Stomach (tissue), 9 donors: ENCODE data around the gene ABCB10. TPM values are rescaled to one million over a fixed set of nuclear protein-coding genes. Genes with fewer than 3 reads are reported as not detected.
"Not testable (repeated sequence)": the region's sequence is repeated elsewhere in the genome, so short reads cannot be mapped to it uniquely, and the experiment has no call there.

ENCODE experiments used
- DNase-seq, 2 donors: peaks; one replicate each; pipeline versions ENCODE4 v3.0.0 to v3.0.0-alpha.2; 2013 to 2019
- H3K27ac ChIP-seq, 5 donors: fragments of 200-600 bp in 4 of 5; sonication (generic) in 4 of 5; one replicate each; pipeline ENCODE4 v1.5.1; 2013 to 2019; ENCODE audit warnings: mild to moderate bottlenecking in 1 of 5, moderate library complexity in 1 of 5
- H3K27me3 ChIP-seq, 3 donors: fragments of 200-600 bp; sonication (generic); one replicate each; pipeline ENCODE4 v1.5.1; 2017 to 2019; ENCODE audit warnings: mixed run types in 1 of 3
- H3K36me3 ChIP-seq, 4 donors: fragments of 200-600 bp; sonication (generic); 1 replicate in 3 of 4; 2 replicates in 1 of 4; pipeline ENCODE4 v1.5.1; 2016 to 2019
- H3K4me1 ChIP-seq, 4 donors: fragments of 200-600 bp; sonication (generic); one replicate each; pipeline ENCODE4 v1.5.1; 2016 to 2019
- H3K4me3 ChIP-seq, 4 donors: fragments of 200-600 bp; sonication (generic) in 3 of 4; one replicate each; pipeline ENCODE4 v1.5.1; 2016 to 2019; ENCODE audit warnings: mild to moderate bottlenecking in 1 of 4
- H3K9me3 ChIP-seq, 4 donors: fragments of 200-600 bp; sonication (generic); one replicate each; pipeline ENCODE4 v1.5.1; 2016 to 2019
- EP300 ChIP-seq: sonication (generic); formaldehyde crosslinking; IDR thresholded peaks from one replicate; pipeline ENCODE4 v1.6.1; 2017; ENCODE audit warnings: antibody characterized with exemption
- POLR2A ChIP-seq, 4 donors: fragments of 450-650 bp; IDR thresholded peaks; one replicate each; pipeline ENCODE4 v1.6.1; 2016; ENCODE audit warnings: antibody characterized with exemption in 4 of 4, control low read depth in 2 of 4, mild to moderate bottlenecking in 1 of 4, moderate library complexity in 1 of 4
- POLR2AphosphoS5 ChIP-seq, 3 donors: sonication (generic); formaldehyde crosslinking; IDR thresholded peaks; one replicate each; pipeline ENCODE4 v1.6.1; 2016; ENCODE audit warnings: antibody characterized with exemption in 3 of 3
- WGBS, 5 donors: extraction: QIAGEN DNeasy Blood & Tissue Kit in 3 of 5; methylation state at CpG; one replicate each; pipeline versions ENCODE4 v1.1.5 to v1.1.7; 2013 to 2018; 5-methylcytosine and 5-hydroxymethylcytosine counted together
- intact Hi-C: fragments of 100-400 bp; cut with DNase I; formaldehyde crosslinking; loops from one replicate; pipeline ENCODE4 v1.15.1; 2023; ENCODE audit warnings: low total_unique reads
- polyA plus RNA-seq, 3 donors: library from polyadenylated mRNA; stranded (reverse); fragments of 200-250 nt; gene quantifications; one replicate each; pipeline ENCODE4 v1.2.3, GENCODE V29; 2013
- total RNA-seq, 5 donors: library from RNA; depleted of rRNA; stranded (reverse); fragments of >200 nt; gene quantifications; one replicate each; pipeline versions ENCODE4 v1.1.0 to v1.2.3, GENCODE V29; 2014 to 2016
- TF ChIP-seq, protein P1 (sequence below), 7 experiments: fragments of 450-650 bp in 4 of 7; fragments of 200-600 bp in 3 of 7; sonication (generic) in 3 of 7; IDR thresholded peaks; one replicate each; pipeline ENCODE4 v1.5.1; 2016 to 2019; ENCODE audit warnings: antibody characterized with exemption in 7 of 7, control low read depth in 2 of 7, mild to moderate bottlenecking in 1 of 7
- donor health status: healthy with polysubstance abuse.
- donor health status: Bipolar disorder and iron deficiency.
- donor health status: healthy.

Gene ABCB10
- total and polyA plus RNA-seq, 8 donors = 2.7 to 24.2 (median 9.5) TPM

GRCh38 chr1:229562686-229563085 lies 4.2 kb upstream of the ABCB10 start:
- TF ChIP-seq EP300 (no peak), POLR2AphosphoS5 (IDR thresholded peaks at IDR 0.05) (no peak), POLR2A (IDR thresholded peaks at IDR 0.05) (no peak)
- TF ChIP-seq, protein P1, sequence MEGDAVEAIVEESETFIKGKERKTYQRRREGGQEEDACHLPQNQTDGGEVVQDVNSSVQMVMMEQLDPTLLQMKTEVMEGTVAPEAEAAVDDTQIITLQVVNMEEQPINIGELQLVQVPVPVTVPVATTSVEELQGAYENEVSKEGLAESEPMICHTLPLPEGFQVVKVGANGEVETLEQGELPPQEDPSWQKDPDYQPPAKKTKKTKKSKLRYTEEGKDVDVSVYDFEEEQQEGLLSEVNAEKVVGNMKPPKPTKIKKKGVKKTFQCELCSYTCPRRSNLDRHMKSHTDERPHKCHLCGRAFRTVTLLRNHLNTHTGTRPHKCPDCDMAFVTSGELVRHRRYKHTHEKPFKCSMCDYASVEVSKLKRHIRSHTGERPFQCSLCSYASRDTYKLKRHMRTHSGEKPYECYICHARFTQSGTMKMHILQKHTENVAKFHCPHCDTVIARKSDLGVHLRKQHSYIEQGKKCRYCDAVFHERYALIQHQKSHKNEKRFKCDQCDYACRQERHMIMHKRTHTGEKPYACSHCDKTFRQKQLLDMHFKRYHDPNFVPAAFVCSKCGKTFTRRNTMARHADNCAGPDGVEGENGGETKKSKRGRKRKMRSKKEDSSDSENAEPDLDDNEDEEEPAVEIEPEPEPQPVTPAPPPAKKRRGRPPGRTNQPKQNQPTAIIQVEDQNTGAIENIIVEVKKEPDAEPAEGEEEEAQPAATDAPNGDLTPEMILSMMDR (IDR thresholded peaks at IDR 0.05) = no peak
- H3K27me3 ChIP-seq = no peaks in the 10 kb centered on the region
- WGBS, 5 donors = 68 to 82% (median 74%) methylated on average over 3 of the region's 3 CpGs
- DNase-seq = no peak
- H3K9me3 ChIP-seq = no peaks in the 10 kb centered on the region
- no peak overlapping the region for H3K4me3 ChIP-seq
- H3K4me1 ChIP-seq = peaks cover 5 to 20% (median 10%) of the 10 kb centered on the region in 4 donors
- no peaks in the 10 kb centered on the region for H3K36me3 ChIP-seq
- peak overlapping the region in 4 of 5 donors; percentile 26 to 85 (median 70) for H3K27ac ChIP-seq
- intact Hi-C loops = loop anchor here (5.0 kb wide), 1 partner anchor 65 kb away; the partner anchor contains the start of genes TAF5L and URB2

GRCh38 chr1:229561141-229561540 lies 2.6 kb upstream of the ABCB10 start:
- 72 to 88% (median 84%) methylated on average over 5 of the region's 5 CpGs for WGBS, 5 donors
- DNase-seq = no peak
- intact Hi-C loops = loop anchor here (5.0 kb wide), 1 partner anchor 66 kb away; the partner anchor contains the start of genes TAF5L and URB2
- TF ChIP-seq POLR2A (IDR thresholded peaks at IDR 0.05) (no peak), EP300 (no peak), POLR2AphosphoS5 (IDR thresholded peaks at IDR 0.05) (no peak)
- TF ChIP-seq, protein P1 (IDR thresholded peaks at IDR 0.05) = no peak
- no peak overlapping the region for H3K4me3 ChIP-seq
- no peaks in the 10 kb centered on the region for H3K27me3 ChIP-seq
- H3K27ac ChIP-seq = peak overlapping the region in 1 of 5 donors; percentile 61
- H3K36me3 ChIP-seq = no peaks in the 10 kb centered on the region
- H3K4me1 ChIP-seq = peaks cover 14 to 35% (median 25%) of the 10 kb centered on the region in 4 donors
- no peaks in the 10 kb centered on the region for H3K9me3 ChIP-seq

DNA sequence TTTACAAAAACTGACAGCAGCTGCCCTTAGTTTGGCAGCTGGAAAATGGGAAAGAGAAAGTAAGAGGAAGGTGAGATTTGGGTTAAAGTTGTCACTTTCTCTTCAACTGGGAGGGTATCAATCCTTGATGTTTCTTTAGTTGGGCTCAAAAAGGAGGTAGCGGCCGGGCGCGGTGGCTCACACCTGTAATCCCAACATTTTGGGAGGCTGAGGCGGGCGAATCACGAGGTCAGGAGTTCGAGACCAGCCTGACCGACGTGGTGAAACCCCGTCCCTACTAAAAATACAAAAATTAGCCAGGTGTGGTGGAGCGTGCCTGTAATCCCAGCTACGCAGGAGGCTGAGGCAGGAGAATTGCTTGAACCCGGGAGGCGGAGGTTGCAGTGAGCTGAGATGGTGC lies 1.6 kb upstream of the ABCB10 start:
- Histone ChIP-seq H3K27ac (peak overlapping the region in 1 of 5 donors; percentile 97), H3K4me1 (peaks cover 14 to 45% (median 30%) of the 10 kb centered on the region in 4 donors)
- not testable (repeated sequence) for DNase-seq, H3K27me3 ChIP-seq, H3K4me3 ChIP-seq, H3K9me3 ChIP-seq, H3K36me3 ChIP-seq
- WGBS, 5 donors = 91 to 97% (median 96%) methylated on average over 15 of the region's 15 CpGs
- intact Hi-C loops = loop anchor here (5.0 kb wide), 1 partner anchor 67 kb away; the partner anchor contains the start of genes TAF5L and URB2

DNA sequence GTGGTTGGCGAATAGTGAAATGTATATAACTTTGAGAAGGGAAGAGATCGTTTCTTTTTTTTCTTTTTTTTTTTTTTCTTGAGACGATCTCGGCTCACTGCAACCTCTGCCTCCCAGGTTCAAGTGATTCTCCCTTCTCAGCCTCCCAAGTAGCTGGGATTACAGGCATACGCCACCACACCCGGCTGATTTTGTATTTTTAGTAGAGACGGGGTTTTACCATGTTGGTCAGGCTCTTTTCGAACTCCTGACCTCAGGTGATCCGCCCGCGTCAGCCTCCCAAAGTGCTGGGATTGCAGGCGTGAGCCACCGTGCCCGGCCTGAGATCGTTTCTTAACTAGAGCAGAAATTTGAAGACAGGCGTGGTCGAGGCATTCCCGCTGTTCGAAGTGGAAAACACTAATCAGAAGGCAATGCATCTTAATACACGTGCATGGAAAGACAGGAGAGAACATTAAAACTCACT lies 862 bp upstream of the ABCB10 start:
- not testable (repeated sequence) for DNase-seq

GRCh38 chr1:229557913-229558414 lies 543 bp downstream of the ABCB10 start:
- peaks cover 14 to 55% (median 38%) of the 10 kb centered on the region in 4 donors for H3K4me1 ChIP-seq
- intact Hi-C loops = no loop called here
- H3K36me3 ChIP-seq = no peaks in the 10 kb centered on the region
- WGBS, 5 donors = 0 to 1% (median 1%) methylated on average over 12 to 59 of the region's 59 CpGs
- peak overlapping the region; percentile 89 to 98 (median 95) for H3K27ac ChIP-seq
- no peaks in the 10 kb centered on the region for H3K27me3 ChIP-seq
- peak overlapping the region; percentile 95 to 97 (median 96) for H3K4me3 ChIP-seq
- no peaks in the 10 kb centered on the region for H3K9me3 ChIP-seq
- TF ChIP-seq EP300 (no peak), POLR2A (IDR thresholded peaks at IDR 0.05) (no peak), POLR2AphosphoS5 (IDR thresholded peaks at IDR 0.05) (no peak)
- TF ChIP-seq, protein P1 (IDR thresholded peaks at IDR 0.05) = no peak
- DNase-seq = peak; percentile 44 to 76

More for the DNA sequence above, 862 bp upstream of the ABCB10 start:
- 7 to 30% (median 19%) methylated on average over 20 of the region's 20 CpGs for WGBS, 5 donors
- Histone ChIP-seq H3K27ac (peak overlapping the region; percentile 89 to 98 (median 93)), H3K4me3 (peak overlapping the region; percentile 95 to 97 (median 96)), H3K4me1 (peaks cover 14 to 48% (median 33%) of the 10 kb centered on the region in 4 donors)
- H3K36me3 ChIP-seq, H3K27me3 ChIP-seq, H3K9me3 ChIP-seq, intact Hi-C loops: not testable (repeated sequence)
